ENCODE results near the gene GIMAP8. TPM values are rescaled to one million over a fixed set of nuclear protein-coding genes. Genes with fewer than 3 reads are reported as not detected.

GIMAP8 gene
- total RNA-seq, 1 donor from 2014 or later, result not detected

DNA sequence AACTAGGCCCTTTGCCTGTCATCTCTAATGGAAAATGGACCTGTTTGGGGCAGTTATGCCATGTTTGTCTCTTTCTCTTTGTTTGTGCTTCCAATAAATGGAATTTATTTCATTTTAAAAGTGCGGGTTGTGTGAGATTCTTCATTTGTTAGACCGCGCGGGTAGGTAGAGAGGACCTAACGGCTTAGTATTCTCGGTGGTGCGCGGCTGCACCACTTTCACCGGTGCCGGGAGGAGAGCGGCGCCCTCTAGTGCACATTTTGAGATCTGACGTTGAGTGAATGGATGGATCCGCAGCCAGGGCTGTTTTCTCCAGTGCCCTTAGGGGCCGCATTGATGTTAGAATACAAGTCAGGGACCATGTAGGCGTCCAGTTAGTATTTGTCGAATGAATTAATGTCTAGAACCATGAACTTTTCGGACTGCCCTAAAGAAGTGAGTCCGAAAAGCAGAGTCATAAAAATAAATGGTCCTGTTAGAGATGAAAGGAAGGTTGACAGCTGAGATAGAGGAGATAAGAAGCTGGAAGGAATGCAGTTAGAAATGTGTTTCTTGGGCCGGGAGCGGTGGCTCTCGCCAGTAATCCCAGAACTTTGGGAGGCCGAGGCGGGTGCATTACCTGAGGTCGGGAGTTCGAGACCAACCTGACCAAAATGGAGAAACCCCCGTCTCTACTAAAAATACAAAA is 29.3 kb upstream of the GIMAP8 start:
- Mint-ChIP-seq H3K27me3 (peaks cover 18% of the 10 kb centered on the region), H3K9me3 (ENCODE audit: low read depth) (no peaks in the 10 kb centered on the region), H3K4me1 (ENCODE audit: low read depth) (no peaks in the 10 kb centered on the region), H3K27ac (no peak overlapping the region), H3K4me3 (ENCODE audit: low read depth) (no peak overlapping the region), H3K36me3 (ENCODE audit: insufficient read depth) (no peaks in the 10 kb centered on the region)
- peak; percentile 96 for TF ChIP-seq CTCF (IDR thresholded peaks at IDR 0.05; ENCODE audit: unreplicated experiment)
- DNase-seq (ENCODE audit: low spot score, unreplicated experiment), result peak; percentile 77

- TF ChIP-seq CTCF (IDR thresholded peaks at IDR 0.05; ENCODE audit: unreplicated experiment), result no peak
- Mint-ChIP-seq H3K4me1 (ENCODE audit: low read depth) (no peaks in the 10 kb centered on the region), H3K36me3 (ENCODE audit: insufficient read depth) (no peaks in the 10 kb centered on the region), H3K4me3 (ENCODE audit: low read depth) (no peak overlapping the region), H3K9me3 (ENCODE audit: low read depth) (no peaks in the 10 kb centered on the region), H3K27ac (no peak overlapping the region), H3K27me3 (peaks cover 18% of the 10 kb centered on the region)
- DNase-seq (ENCODE audit: low spot score, unreplicated experiment), result no peak
Observed at GRCh38 chr7:150421831-150422230, 28.6 kb upstream of the GIMAP8 start.

DNA sequence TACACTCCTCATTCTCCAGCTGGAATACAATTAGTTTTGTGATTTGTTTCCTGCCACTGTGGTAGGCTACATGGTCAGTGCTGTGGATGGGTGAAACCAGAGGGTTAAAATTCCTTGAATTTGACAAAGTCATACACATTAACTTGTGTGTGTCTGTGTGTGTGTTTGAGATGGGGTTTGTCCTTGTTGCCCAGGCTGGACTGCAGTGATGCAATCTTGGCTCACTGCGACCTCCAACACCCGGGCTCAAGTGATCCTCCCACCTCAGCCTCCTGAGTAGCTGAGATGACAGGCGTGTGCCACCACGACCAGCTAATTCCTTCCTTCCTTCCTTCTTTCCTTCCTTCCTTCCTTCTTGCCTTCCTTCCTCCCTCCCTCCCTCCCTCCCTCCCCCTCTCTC is 24.8 kb upstream of the GIMAP8 start:
- Mint-ChIP-seq H3K4me1 (ENCODE audit: low read depth) (no peaks in the 10 kb centered on the region), H3K27ac (no peak overlapping the region), H3K4me3 (ENCODE audit: low read depth) (no peak overlapping the region), H3K9me3 (ENCODE audit: low read depth) (no peaks in the 10 kb centered on the region), H3K27me3 (peaks cover 26% of the 10 kb centered on the region), H3K36me3 (ENCODE audit: insufficient read depth) (no peaks in the 10 kb centered on the region)
- no peak for TF ChIP-seq CTCF (IDR thresholded peaks at IDR 0.05; ENCODE audit: unreplicated experiment)
- DNase-seq (ENCODE audit: low spot score, unreplicated experiment), result no peak

- Mint-ChIP-seq H3K27me3 (peaks cover 31% of the 10 kb centered on the region), H3K4me3 (ENCODE audit: low read depth) (no peak overlapping the region), H3K4me1 (ENCODE audit: low read depth) (no peaks in the 10 kb centered on the region), H3K9me3 (ENCODE audit: low read depth) (no peaks in the 10 kb centered on the region), H3K27ac (no peak overlapping the region), H3K36me3 (ENCODE audit: insufficient read depth) (no peaks in the 10 kb centered on the region)
- TF ChIP-seq CTCF (IDR thresholded peaks at IDR 0.05; ENCODE audit: unreplicated experiment), result no peak
- DNase-seq (ENCODE audit: low spot score, unreplicated experiment), result no peak
Observed at GRCh38 chr7:150428671-150429451, 21.6 kb upstream of the GIMAP8 start.

- DNase-seq (ENCODE audit: low spot score, unreplicated experiment), result no peak
- no peaks in the 10 kb centered on the region for H3K9me3 Mint-ChIP-seq (ENCODE audit: low read depth)
- H3K27me3 Mint-ChIP-seq, result peaks cover 31% of the 10 kb centered on the region
- H3K36me3 Mint-ChIP-seq (ENCODE audit: insufficient read depth), result no peaks in the 10 kb centered on the region
- no peak overlapping the region for H3K4me3 Mint-ChIP-seq (ENCODE audit: low read depth)
- no peak overlapping the region for H3K27ac Mint-ChIP-seq
- H3K4me1 Mint-ChIP-seq (ENCODE audit: low read depth), result no peaks in the 10 kb centered on the region
- no peak for TF ChIP-seq CTCF (IDR thresholded peaks at IDR 0.05; ENCODE audit: unreplicated experiment)
Observed at GRCh38 chr7:150429699-150430098, 20.7 kb upstream of the GIMAP8 start.

Data from progenitor cell of endocrine pancreas (in vitro differentiated cells).